ENCODE measurements around the gene IL23A.

Gene IL23A

DNA sequence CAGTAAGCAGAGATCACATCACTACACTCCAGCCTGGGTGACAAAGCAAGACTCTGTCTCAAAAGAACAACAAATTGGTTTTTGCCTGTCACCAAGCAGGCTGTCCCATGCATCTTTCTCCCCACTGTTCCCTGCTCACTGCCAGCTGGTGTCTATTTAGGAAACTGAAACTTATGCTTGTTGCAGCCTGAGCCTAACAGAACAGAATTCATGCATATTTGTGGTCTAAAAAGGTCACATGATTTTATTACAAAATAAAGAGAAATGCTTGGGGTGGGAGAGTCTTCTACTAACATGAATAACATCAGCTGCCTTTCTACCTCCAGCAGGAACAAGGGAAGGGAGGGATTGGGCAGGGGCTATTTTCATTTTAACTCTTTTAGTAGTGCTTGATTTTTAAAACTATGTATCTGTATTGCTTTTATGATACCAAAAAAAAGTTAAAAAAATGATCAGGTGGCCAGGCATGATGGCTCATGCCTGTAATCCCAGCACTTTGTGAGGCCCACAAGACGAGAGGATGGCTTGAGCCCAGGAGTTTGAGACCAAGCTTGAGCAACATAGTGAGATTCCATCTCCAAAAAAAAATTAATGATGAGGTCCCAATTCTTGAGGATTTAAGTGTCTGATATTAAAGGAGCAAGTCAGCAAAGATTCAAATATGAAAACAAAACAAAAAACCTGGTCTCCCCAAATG, 20.3 kb downstream of the IL23A start:
- no peaks in the 10 kb centered on the region for H3K27me3 ChIP-seq (ENCODE audit: control insufficient read depth in 2 of 2, insufficient read depth in 2 of 2, low read length in 2 of 2)
- H3K9me3 ChIP-seq (ENCODE audit: control insufficient read depth in 2 of 2, low read length in 2 of 2): no peaks in the 10 kb centered on the region
- H3K4me3 ChIP-seq (ENCODE audit: low read length in 2 of 2): peak overlapping the region; percentile 90 to 99
- peak overlapping the region; percentile 41 to 82 for H3K27ac ChIP-seq (ENCODE audit: low read depth in 2 of 2, low read length in 2 of 2)
- peak overlapping the region; percentile 66 to 93 for H3K9ac ChIP-seq (ENCODE audit: low read depth in 1 of 2, low read length in 2 of 2)
- H3K36me3 ChIP-seq (ENCODE audit: control insufficient read depth in 2 of 2, insufficient read depth in 2 of 2, low read length in 2 of 2): peaks cover 24 to 26% of the 10 kb centered on the region in 2 donors
- H3K4me1 ChIP-seq (ENCODE audit: control insufficient read depth in 2 of 2, insufficient read depth in 2 of 2, low read length in 2 of 2): peaks cover 5 to 10% of the 10 kb centered on the region in 2 donors

DNA sequence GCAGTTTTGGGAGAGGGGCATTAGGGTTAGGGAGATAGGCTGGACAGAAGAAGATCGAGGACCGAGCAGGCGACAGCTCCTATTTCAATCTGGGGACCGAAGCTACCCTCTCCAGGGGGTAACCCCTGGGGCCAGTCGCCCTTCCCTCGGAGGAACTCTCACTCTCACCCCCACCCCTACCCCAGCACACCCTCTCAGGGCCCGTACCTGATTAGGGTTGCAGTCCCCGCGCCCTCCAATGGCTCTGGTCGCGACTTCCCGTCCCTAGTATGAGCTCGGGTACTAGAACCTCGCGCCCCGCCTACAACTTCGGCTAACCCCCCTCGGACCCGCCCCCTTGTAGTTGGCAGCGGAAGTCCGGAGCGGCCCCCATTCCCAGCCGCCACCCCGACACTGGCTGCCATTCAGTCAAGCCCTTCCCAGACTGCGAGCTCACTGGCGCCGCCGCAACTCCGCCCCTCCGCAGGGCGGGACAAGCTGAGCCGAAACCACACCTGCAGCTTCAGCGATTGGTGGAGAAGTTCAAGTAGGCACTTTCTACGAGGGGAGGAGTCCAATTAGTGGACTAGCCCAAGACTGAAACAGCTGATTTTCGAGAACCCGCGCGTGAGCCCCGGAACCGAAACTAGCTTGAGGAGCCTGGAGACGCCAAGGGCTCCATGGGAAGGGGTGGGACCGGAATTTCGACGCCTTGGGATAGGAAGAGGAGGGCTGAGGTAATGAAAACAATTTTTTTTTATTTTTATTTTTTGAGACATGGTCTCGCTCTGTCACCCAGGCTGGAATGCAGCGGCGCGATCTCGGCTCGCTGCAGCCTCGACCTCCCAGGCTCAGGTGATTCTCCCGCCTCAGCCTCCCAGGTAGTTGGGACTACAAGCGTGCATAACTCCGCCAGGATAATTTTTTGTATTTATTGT, 21.4 kb downstream of the IL23A start, which contains the start of gene STAT2:
STAT2 (minus strand) TSS at position 257 of the 917 bp plus-strand sequence. CDS start 3,536 bp downstream, outside the sequence.
- Histone ChIP-seq H3K36me3 (ENCODE audit: control insufficient read depth in 2 of 2, insufficient read depth in 2 of 2, low read length in 2 of 2) (peaks cover 13 to 15% of the 10 kb centered on the region in 2 donors), H3K27ac (ENCODE audit: low read depth in 2 of 2, low read length in 2 of 2) (peak within 1 kb of the TSS; percentile 80 to 86), H3K4me1 (ENCODE audit: control insufficient read depth in 2 of 2, insufficient read depth in 2 of 2, low read length in 2 of 2) (peaks cover 5 to 10% of the 10 kb centered on the region in 2 donors), H3K9ac (ENCODE audit: low read depth in 1 of 2, low read length in 2 of 2) (peak within 1 kb of the TSS; percentile 82 to 93), H3K9me3 (ENCODE audit: control insufficient read depth in 2 of 2, low read length in 2 of 2) (no peaks in the 10 kb centered on the region), H3K4me3 (ENCODE audit: low read length in 2 of 2) (peak within 1 kb of the TSS; percentile 90 to 99), H3K27me3 (ENCODE audit: control insufficient read depth in 2 of 2, insufficient read depth in 2 of 2, low read length in 2 of 2) (no peaks in the 10 kb centered on the region)

DNA sequence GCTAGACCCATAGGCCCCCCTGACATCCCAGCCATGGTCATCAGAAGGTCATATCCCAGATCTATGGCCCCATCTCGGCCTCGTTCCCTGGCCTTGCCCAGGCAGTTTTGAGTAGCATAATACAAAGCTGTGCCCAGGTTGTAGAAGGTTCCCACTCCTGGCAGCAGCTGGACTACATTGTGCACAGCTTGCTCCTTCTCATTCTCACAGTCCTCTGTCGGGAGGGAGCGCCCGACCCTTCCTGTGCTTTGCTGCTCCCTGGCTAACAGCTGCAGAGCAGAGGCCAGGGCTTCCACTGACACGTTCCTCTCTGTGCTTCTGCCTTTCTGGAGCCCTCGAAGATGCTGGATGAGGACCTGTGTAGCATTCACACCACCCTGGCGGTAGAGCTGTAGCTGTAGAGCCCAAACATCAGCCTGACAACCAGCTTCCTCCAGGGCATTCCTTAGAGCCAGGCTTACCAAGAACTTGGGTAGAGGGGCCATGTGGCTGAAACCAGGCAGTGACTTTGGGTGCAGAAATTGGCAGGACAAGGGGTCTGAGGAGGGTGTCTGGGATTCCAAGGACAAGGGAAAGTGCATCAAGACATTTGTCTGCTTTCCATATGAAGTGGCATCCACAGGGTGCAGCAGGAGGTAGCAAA, 22.9 kb downstream of the IL23A start:
- H3K9me3 ChIP-seq (ENCODE audit: control insufficient read depth in 2 of 2, low read length in 2 of 2): no peaks in the 10 kb centered on the region
- H3K36me3 ChIP-seq (ENCODE audit: control insufficient read depth in 2 of 2, insufficient read depth in 2 of 2, low read length in 2 of 2): no peaks in the 10 kb centered on the region
- no peak overlapping the region for H3K27ac ChIP-seq (ENCODE audit: low read depth in 2 of 2, low read length in 2 of 2)
- peaks cover 5 to 10% of the 10 kb centered on the region in 2 donors for H3K4me1 ChIP-seq (ENCODE audit: control insufficient read depth in 2 of 2, insufficient read depth in 2 of 2, low read length in 2 of 2)
- H3K4me3 ChIP-seq (ENCODE audit: low read length in 2 of 2): no peak overlapping the region
- H3K27me3 ChIP-seq (ENCODE audit: control insufficient read depth in 2 of 2, insufficient read depth in 2 of 2, low read length in 2 of 2): no peaks in the 10 kb centered on the region
- no peak overlapping the region for H3K9ac ChIP-seq (ENCODE audit: low read depth in 1 of 2, low read length in 2 of 2)

DNA sequence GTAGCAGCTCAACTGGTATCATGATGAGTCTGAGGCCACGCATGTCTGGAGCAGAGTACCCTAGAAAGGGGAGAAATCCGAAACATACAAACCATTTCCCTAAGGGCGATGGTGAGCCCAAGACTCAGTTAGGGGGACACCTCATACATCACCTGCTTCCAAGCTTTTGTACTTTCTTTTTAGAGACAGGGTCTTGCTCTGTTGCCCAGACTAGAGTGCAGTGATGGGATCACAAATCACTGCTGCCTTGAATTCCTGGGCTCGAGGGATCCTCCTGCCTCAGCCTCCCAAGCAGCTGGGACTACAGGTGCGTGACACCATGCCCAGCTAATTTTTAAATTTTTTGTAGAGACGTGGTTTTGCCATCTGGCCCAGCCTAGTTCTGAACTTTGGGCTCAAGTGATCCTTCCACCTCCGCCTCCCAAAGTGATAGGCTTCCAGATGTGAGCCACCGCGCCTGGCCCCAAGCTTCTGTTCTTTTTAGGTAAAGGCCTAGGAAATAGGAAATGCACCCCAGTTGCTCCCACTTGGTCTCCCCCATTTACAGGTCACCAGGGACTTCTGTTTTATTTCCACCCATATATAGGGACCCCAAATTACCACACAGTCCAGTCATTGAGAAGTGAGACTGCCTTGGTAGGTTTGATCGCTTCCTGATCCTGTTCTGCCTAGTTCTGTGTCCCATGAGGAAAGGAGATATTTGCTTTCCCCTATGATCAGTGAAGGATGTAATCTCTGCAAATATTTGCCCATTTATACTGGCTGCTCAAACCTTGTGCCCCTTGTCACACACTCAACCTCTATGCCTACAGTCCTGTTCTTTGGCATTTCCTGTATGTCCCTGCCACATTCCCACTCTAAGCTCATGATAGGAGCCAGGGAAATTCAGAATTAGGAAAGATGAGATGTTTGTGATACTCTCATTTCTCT, 23.7 kb downstream of the IL23A start, which contains the start of gene APOF:
APOF (minus strand) TSS at position 728 of the 930 bp plus-strand sequence; CDS start at position 616, 112 bp downstream.
- no peak within 1 kb of the TSS for H3K4me3 ChIP-seq (ENCODE audit: low read length in 2 of 2)
- H3K27me3 ChIP-seq (ENCODE audit: control insufficient read depth in 2 of 2, insufficient read depth in 2 of 2, low read length in 2 of 2): no peaks in the 10 kb centered on the region
- peaks cover 5 to 10% of the 10 kb centered on the region in 2 donors for H3K4me1 ChIP-seq (ENCODE audit: control insufficient read depth in 2 of 2, insufficient read depth in 2 of 2, low read length in 2 of 2)
- H3K27ac ChIP-seq (ENCODE audit: low read depth in 2 of 2, low read length in 2 of 2): no peak within 1 kb of the TSS
- no peaks in the 10 kb centered on the region for H3K9me3 ChIP-seq (ENCODE audit: control insufficient read depth in 2 of 2, low read length in 2 of 2)
- H3K9ac ChIP-seq (ENCODE audit: low read depth in 1 of 2, low read length in 2 of 2): no peak within 1 kb of the TSS
- H3K36me3 ChIP-seq (ENCODE audit: control insufficient read depth in 2 of 2, insufficient read depth in 2 of 2, low read length in 2 of 2): no peaks in the 10 kb centered on the region

DNA sequence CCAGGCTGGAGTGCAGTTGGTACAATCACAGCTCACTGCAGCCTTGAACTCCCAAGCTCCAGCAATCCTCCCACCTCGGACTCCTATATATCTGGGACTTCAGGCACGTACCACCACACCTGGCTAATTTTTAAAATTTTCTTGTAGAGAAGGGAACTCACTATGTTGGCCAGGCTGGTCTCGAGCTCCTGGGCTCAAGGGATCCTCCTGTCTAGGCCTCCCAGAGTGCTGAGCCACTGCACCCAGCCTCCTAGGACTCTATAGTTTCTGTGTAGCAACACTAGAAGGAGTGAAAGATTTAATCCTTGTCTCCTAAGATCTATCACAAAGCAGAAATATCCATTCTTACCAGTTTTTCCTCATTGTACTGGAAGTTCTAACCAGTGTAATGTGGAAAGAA, 28.3 kb downstream of the IL23A start:
- no peak overlapping the region for H3K9ac ChIP-seq (ENCODE audit: low read depth in 1 of 2, low read length in 2 of 2)
- no peak overlapping the region for H3K27ac ChIP-seq (ENCODE audit: low read depth in 2 of 2, low read length in 2 of 2)
- no peaks in the 10 kb centered on the region for H3K36me3 ChIP-seq (ENCODE audit: control insufficient read depth in 2 of 2, insufficient read depth in 2 of 2, low read length in 2 of 2)
- H3K4me3 ChIP-seq (ENCODE audit: low read length in 2 of 2): no peak overlapping the region
- H3K9me3 ChIP-seq (ENCODE audit: control insufficient read depth in 2 of 2, low read length in 2 of 2): no peaks in the 10 kb centered on the region
- no peaks in the 10 kb centered on the region for H3K4me1 ChIP-seq (ENCODE audit: control insufficient read depth in 2 of 2, insufficient read depth in 2 of 2, low read length in 2 of 2)
- no peaks in the 10 kb centered on the region for H3K27me3 ChIP-seq (ENCODE audit: control insufficient read depth in 2 of 2, insufficient read depth in 2 of 2, low read length in 2 of 2)

DNA sequence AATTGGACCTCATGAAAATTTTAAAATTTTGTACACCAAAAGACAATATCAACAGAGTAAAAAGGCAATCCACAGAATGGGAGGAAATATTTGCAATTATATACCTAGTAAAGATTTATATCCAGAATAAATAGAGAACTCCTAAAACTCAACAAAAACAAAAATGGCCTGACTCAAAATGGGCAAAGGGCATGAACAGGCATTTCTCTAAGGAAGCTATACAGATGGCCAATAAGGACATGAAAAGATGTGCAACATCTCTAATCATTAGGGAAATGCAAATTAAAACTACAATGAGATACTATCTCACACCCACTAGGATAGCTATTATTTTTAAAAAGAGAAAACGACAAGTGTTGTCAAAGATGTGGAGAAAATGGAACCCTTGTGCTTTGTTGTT, 34.8 kb downstream of the IL23A start:
- H3K27ac ChIP-seq (ENCODE audit: low read depth in 2 of 2, low read length in 2 of 2): no peak overlapping the region
- no peaks in the 10 kb centered on the region for H3K9me3 ChIP-seq (ENCODE audit: control insufficient read depth in 2 of 2, low read length in 2 of 2)
- no peaks in the 10 kb centered on the region for H3K36me3 ChIP-seq (ENCODE audit: control insufficient read depth in 2 of 2, insufficient read depth in 2 of 2, low read length in 2 of 2)
- H3K4me3 ChIP-seq (ENCODE audit: low read length in 2 of 2): no peak overlapping the region
- H3K9ac ChIP-seq (ENCODE audit: low read depth in 1 of 2, low read length in 2 of 2): no peak overlapping the region
- H3K27me3 ChIP-seq (ENCODE audit: control insufficient read depth in 2 of 2, insufficient read depth in 2 of 2, low read length in 2 of 2): no peaks in the 10 kb centered on the region
- peaks cover 0 to 2% of the 10 kb centered on the region in 2 donors for H3K4me1 ChIP-seq (ENCODE audit: control insufficient read depth in 2 of 2, insufficient read depth in 2 of 2, low read length in 2 of 2)

DNA sequence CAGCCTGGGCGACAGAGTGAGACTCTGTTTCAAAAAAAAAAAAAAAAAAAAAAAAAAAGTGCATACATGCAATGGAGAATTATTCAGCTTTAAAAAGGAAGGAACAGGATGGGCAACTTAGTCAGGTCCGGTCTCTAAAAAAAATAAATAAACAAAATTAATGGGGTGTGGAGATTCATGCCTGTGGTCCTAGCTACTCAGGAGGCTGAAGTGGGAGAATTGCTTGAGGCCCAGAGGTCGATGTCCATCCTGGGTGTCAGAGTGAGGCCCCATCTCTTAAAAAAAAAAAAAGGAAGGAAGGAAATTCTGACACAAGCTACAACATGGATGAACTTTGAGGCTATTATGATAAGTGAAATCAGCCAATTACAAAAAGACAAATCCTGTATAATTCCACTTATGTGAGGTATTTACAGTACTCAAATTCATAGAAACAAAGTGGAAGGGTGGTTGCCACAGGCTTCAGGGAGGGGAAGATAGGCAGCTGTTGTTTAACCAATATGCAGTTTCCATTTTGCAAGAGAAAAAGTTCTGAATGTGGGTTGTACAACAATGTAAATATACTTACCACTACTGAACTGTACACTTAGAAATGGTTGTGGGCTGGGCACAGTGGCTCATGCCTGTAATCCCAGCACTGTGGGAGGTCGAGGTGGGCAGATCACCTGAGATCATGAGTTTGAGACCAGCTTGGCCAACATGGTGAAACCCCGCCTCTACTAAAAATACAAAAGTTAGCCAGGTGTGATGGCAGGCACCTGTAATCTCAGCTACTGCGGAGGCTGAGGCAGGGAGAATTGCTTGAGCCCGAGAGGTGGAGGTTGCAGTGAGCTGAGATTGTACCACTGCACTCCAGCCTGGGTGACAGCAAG, 36.3 kb downstream of the IL23A start:
- Histone ChIP-seq H3K36me3 (ENCODE audit: control insufficient read depth in 2 of 2, insufficient read depth in 2 of 2, low read length in 2 of 2) (no peaks in the 10 kb centered on the region), H3K27me3 (ENCODE audit: control insufficient read depth in 2 of 2, insufficient read depth in 2 of 2, low read length in 2 of 2) (no peaks in the 10 kb centered on the region), H3K4me1 (ENCODE audit: control insufficient read depth in 2 of 2, insufficient read depth in 2 of 2, low read length in 2 of 2) (peaks cover 0 to 2% of the 10 kb centered on the region in 2 donors), H3K4me3 (ENCODE audit: low read length in 2 of 2) (no peak overlapping the region), H3K9me3 (ENCODE audit: control insufficient read depth in 2 of 2, low read length in 2 of 2) (no peaks in the 10 kb centered on the region), H3K27ac (ENCODE audit: low read depth in 2 of 2, low read length in 2 of 2) (peak overlapping the region in 1 of 2 donors; percentile 10), H3K9ac (ENCODE audit: low read depth in 1 of 2, low read length in 2 of 2) (no peak overlapping the region)

DNA sequence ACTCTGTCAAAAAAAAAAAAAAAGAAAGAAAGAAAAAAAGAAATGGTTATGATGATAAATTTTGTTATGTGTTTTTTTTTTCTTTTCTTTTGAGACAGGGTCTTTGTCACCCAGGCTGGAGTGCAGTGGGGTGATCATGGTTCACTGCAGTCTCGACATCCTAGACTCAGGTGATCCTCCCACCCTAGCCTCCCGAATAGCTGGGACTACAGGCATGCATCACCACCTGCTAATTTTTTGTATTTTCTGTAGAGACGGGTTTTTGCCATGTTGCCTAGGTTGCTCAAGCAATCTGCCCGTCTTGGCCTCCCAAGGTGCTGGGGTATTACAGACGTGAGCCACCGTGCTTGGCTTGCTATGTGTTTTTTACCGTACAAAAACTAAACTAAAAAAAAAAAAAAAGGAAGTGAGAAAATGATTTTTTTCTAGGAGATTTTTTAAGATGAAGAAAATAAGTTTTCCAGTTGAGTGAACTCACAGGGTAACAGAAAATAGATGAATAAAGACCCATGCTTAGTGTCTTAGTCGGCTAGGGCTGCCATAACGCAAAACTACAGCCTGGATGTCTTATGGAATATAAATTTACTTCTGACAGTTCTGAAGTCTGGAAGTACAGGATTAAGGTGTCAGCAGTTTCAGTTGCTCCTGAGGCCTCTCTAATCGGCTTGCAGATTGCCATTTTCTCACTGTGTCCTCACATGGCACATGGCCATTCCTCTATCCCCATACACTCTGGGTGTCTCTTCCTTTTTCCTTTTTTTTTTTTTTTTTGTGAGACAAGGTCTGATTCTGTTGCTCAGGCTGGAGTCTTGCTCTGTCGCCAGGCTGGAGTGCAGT, 37.1 kb downstream of the IL23A start:
- Histone ChIP-seq H3K4me3 (ENCODE audit: low read length in 2 of 2) (no peak overlapping the region), H3K27me3 (ENCODE audit: control insufficient read depth in 2 of 2, insufficient read depth in 2 of 2, low read length in 2 of 2) (no peaks in the 10 kb centered on the region), H3K4me1 (ENCODE audit: control insufficient read depth in 2 of 2, insufficient read depth in 2 of 2, low read length in 2 of 2) (peaks cover 0 to 2% of the 10 kb centered on the region in 2 donors), H3K27ac (ENCODE audit: low read depth in 2 of 2, low read length in 2 of 2) (no peak overlapping the region), H3K9me3 (ENCODE audit: control insufficient read depth in 2 of 2, low read length in 2 of 2) (no peaks in the 10 kb centered on the region), H3K9ac (ENCODE audit: low read depth in 1 of 2, low read length in 2 of 2) (no peak overlapping the region), H3K36me3 (ENCODE audit: control insufficient read depth in 2 of 2, insufficient read depth in 2 of 2, low read length in 2 of 2) (no peaks in the 10 kb centered on the region)

Data from mucosa of rectum (tissue), 2 donors.